DMS153 treated with DMSO at 0.1 percent for 48 hours (cell line): ENCODE measurements around the gene SLC12A8.
"Not testable (repeated sequence)": the region's sequence is repeated elsewhere in the genome, so short reads cannot be mapped to it uniquely, and the experiment has no call there.

Source experiments
- DNase-seq: peaks from one replicate; lab custom pipeline; 2025; ENCODE audit not compliant: unreplicated experiment; lab: John Stamatoyannopoulos, UW

Gene SLC12A8

GRCh38 chr3:125116311-125117080 is 96.1 kb downstream of the SLC12A8 start:
- no peak for DNase-seq

- DNase-seq = no peak
Observed at GRCh38 chr3:125115640-125116039, 96.9 kb downstream of the SLC12A8 start.

GRCh38 chr3:125112981-125113380 is 99.6 kb downstream of the SLC12A8 start:
- DNase-seq = no peak

- DNase-seq = no peak
Observed at GRCh38 chr3:125110876-125111480, 101.6 kb downstream of the SLC12A8 start.

GRCh38 chr3:125110016-125110875 is 102.3 kb downstream of the SLC12A8 start:
- no peak for DNase-seq

GRCh38 chr3:125109536-125109925 is 103.0 kb downstream of the SLC12A8 start:
- DNase-seq = no peak

- DNase-seq = no peak
Observed at GRCh38 chr3:125108833-125109535, 103.6 kb downstream of the SLC12A8 start.

GRCh38 chr3:125107861-125108567 is 104.5 kb downstream of the SLC12A8 start:
- no peak for DNase-seq

- DNase-seq = no peak
Observed at GRCh38 chr3:125107363-125107762, 105.2 kb downstream of the SLC12A8 start.

- no peak for DNase-seq
Observed at GRCh38 chr3:125105116-125105515, 107.4 kb downstream of the SLC12A8 start.

GRCh38 chr3:125104639-125105038 is 107.9 kb downstream of the SLC12A8 start:
- no peak for DNase-seq

GRCh38 chr3:125103406-125103805 is 109.1 kb downstream of the SLC12A8 start:
- DNase-seq = no peak

GRCh38 chr3:125102470-125102869 is 110.1 kb downstream of the SLC12A8 start:
- DNase-seq = no peak

- DNase-seq = no peak
Observed at GRCh38 chr3:125098611-125099291, 113.8 kb downstream of the SLC12A8 start.

GRCh38 chr3:125090649-125091048 is 121.9 kb downstream of the SLC12A8 start:
- no peak for DNase-seq

GRCh38 chr3:125087768-125088391 is 124.7 kb downstream of the SLC12A8 start:
- DNase-seq = no peak

GRCh38 chr3:125085166-125085565 is 127.4 kb downstream of the SLC12A8 start:
- no peak for DNase-seq

GRCh38 chr3:125083776-125084175 is 128.8 kb downstream of the SLC12A8 start:
- no peak for DNase-seq

- not testable (repeated sequence) for DNase-seq
Observed at GRCh38 chr3:125082339-125082738, 130.2 kb downstream of the SLC12A8 start.
